GM12878 (cell line): ENCODE data around the gene FUT7. TPM values are rescaled to one million over a fixed set of nuclear protein-coding genes. Genes with fewer than 3 reads are reported as not detected.

ENCODE experiments used
- ATAC-seq: fragments of 200-7000 bp; cut with Tn5 transposase; 3 replicates; pipeline ENCODE4 v1.9.1; 2020; ENCODE audit warnings: mild to moderate bottlenecking, moderate library complexity
- BruUV-seq: library from RNA; stranded (reverse); fragments of 400-500 nt; replicated peaks from 2 replicates; lab custom pipeline; 2021; lab: Mats Ljungman, UMichigan
- CTCF ChIA-PET: fragments of 300-600 bp; sonication (Branson Sonifier 250); formaldehyde crosslinking; extraction: SDS; loops from one replicate; lab custom pipeline; 2021; ENCODE audit warnings: inconsistent platforms; lab: Yijun Ruan, JAX
- POLR2A ChIA-PET: fragments of 350-600 bp; formaldehyde crosslinking; extraction: SDS; loops from one replicate; lab custom pipeline; 2021; ENCODE audit warnings: inconsistent platforms; lab: Charles Lee
- RAD21 ChIA-PET: fragments of 300-600 bp; sonication (Branson Sonifier 250); formaldehyde crosslinking; loops from one replicate; lab custom pipeline; 2023; ENCODE audit warnings: antibody characterized with exemption; ENCODE audit not compliant: unreplicated experiment; lab: Charles Lee
- SMC1A ChIA-PET: fragments of 300-600 bp; sonication (Branson Sonifier 250); formaldehyde crosslinking; loops from one replicate; lab custom pipeline; 2023; ENCODE audit not compliant: unreplicated experiment, uncharacterized antibody; lab: Charles Lee
- DNase-seq: peaks from one replicate; pipeline ENCODE4 v3.0.0-alpha.2; 2011; ENCODE audit warnings: low read depth, low spot score
- FAIRE-seq: peaks from 3 replicates; lab custom pipeline; 2011; peaks lifted over from hg19 to GRCh38; lab: Jason Lieb, UNC
- H2AFZ ChIP-seq: 2 replicates; pipeline ENCODE4 v1.6.0; 2011; ENCODE audit warnings: low read depth, low read length, control low read depth; ENCODE audit not compliant: control insufficient read depth
- H3K27ac ChIP-seq: 2 replicates; pipeline ENCODE4 v1.5.1; 2011; ENCODE audit warnings: control low read depth; ENCODE audit not compliant: control insufficient read depth, insufficient read depth
- H3K27me3 ChIP-seq, 2 experiments: replicated peaks in 1 of 2; 2 replicates each; pipeline versions ENCODE4 v1.6.0 to v1.6.1; 2011; ENCODE audit warnings: low read length in 1 of 2; ENCODE audit not compliant: control insufficient read depth in 2 of 2, insufficient read depth in 2 of 2
- H3K36me3 ChIP-seq, 2 experiments: 2 replicates each; pipeline ENCODE4 v1.5.1; 2011; ENCODE audit warnings: low read length in 1 of 2; ENCODE audit not compliant: control insufficient read depth in 2 of 2, insufficient read depth in 2 of 2
- H3K4me1 ChIP-seq: 2 replicates; pipeline ENCODE4 v1.6.1; 2011; ENCODE audit warnings: mild to moderate bottlenecking, low read length, moderate library complexity, mixed read lengths; ENCODE audit not compliant: control insufficient read depth, insufficient read depth
- H3K4me2 ChIP-seq: 2 replicates; pipeline ENCODE4 v1.6.0; 2011; ENCODE audit warnings: control low read depth; ENCODE audit not compliant: control insufficient read depth, insufficient read depth
- H3K4me3 ChIP-seq: fragments of 200-600 bp; sonication (generic); 2 replicates; pipeline ENCODE4 v1.5.1; 2016
- H3K79me2 ChIP-seq: 2 replicates; pipeline ENCODE4 v1.6.0; 2011; ENCODE audit warnings: low read length; ENCODE audit not compliant: control insufficient read depth, insufficient read depth
- H3K9ac ChIP-seq: 2 replicates; pipeline ENCODE4 v1.8.0; 2011; ENCODE audit warnings: low read length, control low read depth, mixed read lengths; ENCODE audit not compliant: control insufficient read depth, insufficient read depth
- H3K9me3 ChIP-seq: replicated peaks from 3 replicates; pipeline ENCODE4 v1.5.1; 2011; ENCODE audit warnings: mild to moderate bottlenecking, low read length; ENCODE audit not compliant: control insufficient read depth, insufficient read depth
- H4K20me1 ChIP-seq: 2 replicates; pipeline ENCODE4 v1.6.0; 2011; ENCODE audit not compliant: control insufficient read depth, insufficient read depth
- ATF2 ChIP-seq: IDR thresholded peaks from 2 replicates; pipeline ENCODE4 v1.6.1; 2012; ENCODE audit warnings: low read length, inconsistent platforms
- ATF3 ChIP-seq: IDR thresholded peaks from 2 replicates; pipeline ENCODE4 v1.6.1; 2011; ENCODE audit warnings: low read depth, mild to moderate bottlenecking, low read length, moderate library complexity, borderline replicate concordance; ENCODE audit errors: extremely low read depth
- EED ChIP-seq: sonication (generic); IDR thresholded peaks from 2 replicates; pipeline ENCODE4 v1.6.1; 2016; ENCODE audit warnings: antibody characterized with exemption, low read depth
- FOS ChIP-seq: IDR thresholded peaks from 3 replicates; pipeline ENCODE4 v1.6.1; 2011; ENCODE audit warnings: borderline replicate concordance; ENCODE audit not compliant: insufficient read length; ENCODE audit errors: extremely low read depth
- JUNB ChIP-seq: IDR thresholded peaks from 2 replicates; pipeline ENCODE4 v1.6.1; 2016; ENCODE audit warnings: antibody characterized with exemption, mild to moderate bottlenecking
- JUND ChIP-seq: IDR thresholded peaks from 2 replicates; pipeline ENCODE4 v1.6.1; 2012; ENCODE audit warnings: low read depth, mild to moderate bottlenecking, low read length, improper control_type of control experiment, moderate library complexity
- NFIC ChIP-seq: IDR thresholded peaks from 2 replicates; pipeline ENCODE4 v1.6.1; 2012; ENCODE audit warnings: low read depth, mild to moderate bottlenecking, inconsistent platforms, low read length, moderate library complexity
- POLR2AphosphoS5 ChIP-seq: IDR thresholded peaks from 2 replicates; pipeline ENCODE4 v1.6.1; 2011; ENCODE audit warnings: mild to moderate bottlenecking, low read length, inconsistent platforms
- STAT3 ChIP-seq: IDR thresholded peaks from 2 replicates; pipeline ENCODE4 v1.6.1; 2011; ENCODE audit warnings: low read depth, low read length, improper control_type of control experiment
- TCF3 ChIP-seq: IDR thresholded peaks from 2 replicates; pipeline ENCODE4 v1.6.1; 2012; ENCODE audit warnings: low read depth, mild to moderate bottlenecking, low read length, borderline replicate concordance; ENCODE audit not compliant: insufficient read depth
- TCF7 ChIP-seq: IDR thresholded peaks from 2 replicates; pipeline ENCODE4 v1.6.1; 2014; ENCODE audit warnings: antibody characterized with exemption, borderline replicate concordance
- YY1 ChIP-seq: IDR thresholded peaks from 2 replicates; pipeline ENCODE4 v1.6.1; 2011; ENCODE audit warnings: low read depth, mild to moderate bottlenecking, low read length
- WGBS: methylation state at CpG from one replicate; pipeline ENCODE4 v1.1.6; 2016; ENCODE audit warnings: low lambda C conversion rate; ENCODE audit not compliant: insufficient replicate concordance, insufficient coverage; ENCODE audit errors: missing lambda C conversion rate; 5-methylcytosine and 5-hydroxymethylcytosine counted together
- in situ Hi-C: fragments of 300-500 bp; cut with MboI; formaldehyde crosslinking; loops from 9 replicates; pipeline ENCODE4 v1.14.3; 2018; ENCODE audit warnings: mixed read lengths
- intact Hi-C: fragments of 100-400 bp; cut with micrococcal nuclease; formaldehyde crosslinking; loops from one replicate; pipeline ENCODE4 v1.14.2; 2022; ENCODE audit not compliant: unreplicated experiment
- polyA plus RNA-seq, 11 experiments: library from polyadenylated mRNA; depleted of rRNA in 4 of 11; unstranded in 6 of 11; stranded (reverse) in 5 of 11; fragments of >200 nt; fragmentation: Nextera tagmentation in 4 of 11; fragmentation: Illumina TruSeq in 1 of 11; extraction: Ambion mirVana in 4 of 11; extraction: Trizol in 1 of 11; gene quantifications; 1 replicate in 1 of 11; 2 replicates in 10 of 11; pipeline versions ENCODE4 v1.2.1 to v1.2.3, GENCODE V29; 2011 to 2016; ENCODE audit warnings: inconsistent platforms in 2 of 11, missing spikeins in 2 of 11, low read depth in 1 of 11
- total RNA-seq, 4 experiments: library from RNA; depleted of rRNA in 3 of 4; stranded (reverse); fragments of >200 nt in 3 of 4; fragmentation: Illumina TruSeq in 1 of 4; extraction: Trizol in 1 of 4; gene quantifications; 2 replicates each; pipeline versions ENCODE4 v1.2.1 to v1.2.3, GENCODE V29; 2013 to 2021

The FUT7 gene
- total and polyA plus RNA-seq, 10 of the 15 experiments (the other 5 are each of a cell fraction or from before 2014, with no cell fraction given): 0.04 to 0.62 (median 0.20) TPM; not detected in 2

DNA sequence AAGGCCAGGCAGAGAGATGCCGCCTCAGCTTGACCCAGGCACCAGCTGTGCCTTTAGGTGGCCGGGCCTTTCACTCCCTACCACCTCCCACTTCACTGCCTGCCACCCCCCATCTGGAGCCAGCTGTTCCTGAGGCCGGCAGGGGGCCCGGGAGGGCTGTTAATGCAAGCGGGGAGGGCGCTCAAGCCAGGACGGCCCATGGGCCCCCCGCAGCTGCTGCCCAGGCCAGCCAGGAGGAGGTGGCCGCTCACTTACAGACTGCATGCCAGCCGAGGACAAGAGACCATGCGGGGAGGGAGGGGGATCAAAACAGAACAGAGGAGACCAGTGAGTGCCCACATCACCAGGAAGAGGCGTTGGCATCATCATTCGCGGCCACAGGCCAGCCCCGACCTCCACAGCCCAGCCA lies 8.3 kb downstream of the FUT7 start:
- no peak for DNase-seq
- no peak for FAIRE-seq
- peaks cover 0 to 2% of the 10 kb centered on the region in 2 experiments; a peak in 2 of 4 replicates for H3K27me3 ChIP-seq
- SMC1A ChIA-PET: no interaction called here
- intact Hi-C loops: no loop called here
- no peaks in the 10 kb centered on the region for H3K79me2 ChIP-seq
- H3K27ac ChIP-seq: no peak overlapping the region
- no peak overlapping the region for H2AFZ ChIP-seq
- CTCF ChIA-PET: no interaction called here
- peaks cover 2% of the 10 kb centered on the region; the same call in 1 of the 2 replicates for H3K4me1 ChIP-seq
- H3K9me3 ChIP-seq: no peaks in the 10 kb centered on the region
- POLR2A ChIA-PET: interaction anchor here (0.6 kb wide), 1 partner anchor 465 kb away, joined by 4 read pairs; no protein-coding TSS in a partner anchor
- in situ Hi-C loops: no loop called here
- ATAC-seq: no peak
- H3K4me2 ChIP-seq: no peak overlapping the region
- WGBS: 65% methylated on average over 15 of the region's 15 CpGs
- no peaks in the 10 kb centered on the region for H3K36me3 ChIP-seq
- RAD21 ChIA-PET: no interaction called here
- TF ChIP-seq ATF2: no peak
- no peak for TF ChIP-seq FOS
- no peak for TF ChIP-seq YY1
- TF ChIP-seq POLR2AphosphoS5: no peak
- no peak for TF ChIP-seq JUNB
- no peak for TF ChIP-seq NFIC
- TF ChIP-seq TCF7: no peak
- no peak for TF ChIP-seq ATF3
- no peak for TF ChIP-seq STAT3
- TF ChIP-seq JUND: no peak
- no peak for TF ChIP-seq EED
- TF ChIP-seq TCF3: no peak
- no peaks in the 10 kb centered on the region for H4K20me1 ChIP-seq
- H3K4me3 ChIP-seq: no peak overlapping the region
- BruUV-seq: no TSS peak
- no peak overlapping the region for H3K9ac ChIP-seq
